Testis (tissue), 3 donors: ENCODE results near the gene NOX5. TPM values are rescaled to one million over a fixed set of nuclear protein-coding genes. Genes with fewer than 3 reads are reported as not detected.
"Not testable (repeated sequence)": the region's sequence is repeated elsewhere in the genome, so short reads cannot be mapped to it uniquely, and the experiment has no call there.

Experiments
- DNase-seq: peaks from one replicate; pipeline ENCODE4 v3.0.0-alpha.2; 2019
- H3K27ac ChIP-seq, 2 donors: fragments of 200-600 bp; sonication (generic); one replicate each; pipeline ENCODE4 v1.5.1; 2019
- H3K27me3 ChIP-seq: fragments of 200-600 bp; sonication (generic); one replicate; pipeline ENCODE4 v1.5.1; 2019
- H3K36me3 ChIP-seq: fragments of 200-600 bp; sonication (generic); one replicate; pipeline ENCODE4 v1.5.1; 2017; ENCODE audit warnings: low read depth; ENCODE audit errors: missing control alignments
- H3K4me1 ChIP-seq: fragments of 200-600 bp; sonication (generic); one replicate; pipeline ENCODE4 v1.5.1; 2019
- H3K4me3 ChIP-seq, 2 donors: fragments of 200-600 bp; sonication (generic); one replicate each; pipeline ENCODE4 v1.5.1; 2017 to 2019
- H3K9me3 ChIP-seq: fragments of 200-600 bp; sonication (generic); one replicate; pipeline ENCODE4 v1.5.1; 2017
- CTCF ChIP-seq, 3 experiments: fragments of 450-650 bp in 2 of 3; fragments of 200-600 bp in 1 of 3; sonication (generic) in 1 of 3; IDR thresholded peaks; one replicate each; pipeline ENCODE4 v1.5.1; 2016 to 2019; ENCODE audit warnings: antibody characterized with exemption in 3 of 3, mild to moderate bottlenecking in 2 of 3, moderate library complexity in 1 of 3
- POLR2A ChIP-seq: fragments of 450-650 bp; IDR thresholded peaks from one replicate; pipeline ENCODE4 v1.6.1; 2017; ENCODE audit warnings: antibody characterized with exemption, mild to moderate bottlenecking, moderate library complexity
- WGBS, 2 donors: methylation state at CpG; one replicate each; pipeline ENCODE4 v1.1.5; 2018; 5-methylcytosine and 5-hydroxymethylcytosine counted together
- intact Hi-C: fragments of 100-400 bp; cut with DNase I; formaldehyde crosslinking; loops from one replicate; pipeline ENCODE4 v1.15.1; 2023; ENCODE audit warnings: low total_unique reads
- polyA plus RNA-seq: library from polyadenylated mRNA; stranded (reverse); fragments of 350-450 nt; fragmentation: Illumina TruSeq; extraction: RNeasy Lipid Tissue Mini Kit (QIAGEN cat#74804); gene quantifications from one replicate; pipeline ENCODE4 v1.2.3, GENCODE V29; 2014; ENCODE audit warnings: low read depth, low replicate concordance; ENCODE audit not compliant: insufficient read depth
- total RNA-seq, 2 donors: library from RNA; depleted of rRNA; stranded (reverse); fragments of >200 nt; gene quantifications; one replicate each; pipeline ENCODE4 v1.2.3, GENCODE V29; 2016

The NOX5 gene
- total and polyA plus RNA-seq, 3 donors from 2014 or later: 7.9 to 12.2 (median 10.7) TPM

DNA sequence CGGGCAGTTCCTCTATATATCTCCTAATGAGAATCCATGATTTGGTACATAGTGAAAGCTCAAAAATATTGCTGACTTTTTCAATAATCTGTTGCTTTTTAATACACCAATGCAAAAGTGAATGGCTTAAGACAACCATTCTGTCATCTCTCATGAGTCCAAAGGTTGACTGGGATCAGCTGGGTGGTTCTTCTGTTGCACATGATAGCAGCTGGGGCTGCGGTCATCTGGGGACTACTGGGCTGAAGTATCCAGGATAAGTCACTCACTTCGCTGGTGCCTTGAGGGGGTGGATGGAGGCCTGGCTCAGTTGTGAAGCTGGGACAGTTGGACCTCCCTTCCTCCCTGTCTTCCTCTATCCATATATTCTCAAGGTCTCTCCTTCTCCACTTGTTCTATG lies 53.7 kb downstream of the NOX5 start:
- H3K4me3 ChIP-seq: no peak overlapping the region
- 91 to 96% methylated on average over 3 of the region's 3 CpGs for WGBS, 2 donors
- no peaks in the 10 kb centered on the region for H3K27me3 ChIP-seq
- H3K36me3 ChIP-seq: no peaks in the 10 kb centered on the region
- no peaks in the 10 kb centered on the region for H3K9me3 ChIP-seq
- intact Hi-C loops: loop anchor here (10.0 kb wide), 1 partner anchor 197 kb away; no protein-coding TSS in a partner anchor
- H3K27ac ChIP-seq: no peak overlapping the region
- DNase-seq: no peak
- H3K4me1 ChIP-seq: no peaks in the 10 kb centered on the region
- TF ChIP-seq CTCF (IDR thresholded peaks at IDR 0.05): no peak
- TF ChIP-seq POLR2A: no peak

- H3K27me3 ChIP-seq, DNase-seq, H3K27ac ChIP-seq, H3K9me3 ChIP-seq, H3K4me3 ChIP-seq, H3K4me1 ChIP-seq, H3K36me3 ChIP-seq: not testable (repeated sequence)
- intact Hi-C loops: loop anchor here (10.0 kb wide), 1 partner anchor 196 kb away; no protein-coding TSS in a partner anchor
These were observed 54.8 kb downstream of the NOX5 start for GRCh38 chr15:69069290-69069689.

DNA sequence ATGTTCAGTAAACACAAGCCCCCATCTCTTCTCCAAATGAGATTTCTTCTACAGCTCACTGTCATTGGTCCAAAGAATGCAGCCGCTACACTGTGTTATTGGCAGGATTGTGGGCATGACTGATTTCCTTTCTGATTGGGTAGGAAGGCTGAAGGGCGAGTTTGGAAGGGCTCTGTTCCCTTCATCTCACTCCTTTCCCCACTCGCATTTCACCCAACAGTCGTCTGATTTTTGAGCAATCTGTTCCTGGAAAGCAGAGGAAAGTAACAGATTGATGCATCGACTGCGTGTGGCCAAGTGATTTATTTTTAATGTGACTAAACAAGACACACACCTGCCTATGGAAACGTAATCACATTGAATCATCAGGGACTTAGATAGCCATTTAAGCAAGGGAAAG lies 55.5 kb downstream of the NOX5 start:
- intact Hi-C loops: loop anchor here (10.0 kb wide), 1 partner anchor 195 kb away; no protein-coding TSS in a partner anchor
- TF ChIP-seq POLR2A: no peak
- TF ChIP-seq CTCF (IDR thresholded peaks at IDR 0.05): no peak
- H3K27me3 ChIP-seq: no peaks in the 10 kb centered on the region
- H3K4me1 ChIP-seq: no peaks in the 10 kb centered on the region
- no peak overlapping the region for H3K4me3 ChIP-seq
- 87 to 91% methylated on average over 7 of the region's 7 CpGs for WGBS, 2 donors
- no peaks in the 10 kb centered on the region for H3K9me3 ChIP-seq
- DNase-seq: no peak
- H3K27ac ChIP-seq: no peak overlapping the region
- H3K36me3 ChIP-seq: no peaks in the 10 kb centered on the region

- WGBS, 2 donors: 89 to 100% methylated on average over 1 of the region's 1 CpG
- Histone ChIP-seq H3K27ac (no peak overlapping the region), H3K27me3 (no peaks in the 10 kb centered on the region), H3K9me3 (no peaks in the 10 kb centered on the region), H3K36me3 (no peaks in the 10 kb centered on the region), H3K4me1 (no peaks in the 10 kb centered on the region), H3K4me3 (no peak overlapping the region)
- intact Hi-C loops: no loop called here
- DNase-seq: no peak
- TF ChIP-seq CTCF (IDR thresholded peaks at IDR 0.05) (no peak), POLR2A (no peak)
These were observed 55.9 kb downstream of the NOX5 start for GRCh38 chr15:69070396-69070795.

- no peaks in the 10 kb centered on the region for H3K4me1 ChIP-seq
- no peaks in the 10 kb centered on the region for H3K36me3 ChIP-seq
- 93% methylated on average over 5 of the region's 5 CpGs for WGBS, 2 donors
- H3K27me3 ChIP-seq: no peaks in the 10 kb centered on the region
- no peak overlapping the region for H3K27ac ChIP-seq
- TF ChIP-seq CTCF (IDR thresholded peaks at IDR 0.05) (no peak), POLR2A (no peak)
- intact Hi-C loops: no loop called here
- DNase-seq: no peak
- no peak overlapping the region for H3K4me3 ChIP-seq
- H3K9me3 ChIP-seq: no peaks in the 10 kb centered on the region
These were observed 56.8 kb downstream of the NOX5 start for GRCh38 chr15:69071260-69071659.
